Stimulated activated naive CD4-positive, alpha-beta T cell (primary cell): ENCODE measurements around the gene AMIGO1.
"Not testable (repeated sequence)": the region's sequence is repeated elsewhere in the genome, so short reads cannot be mapped to it uniquely, and the experiment has no call there.

Experiments used
- DNase-seq, 6 experiments: peaks; one replicate each; lab custom pipeline; 2025; lab: John Stamatoyannopoulos, UW

The AMIGO1 gene

DNA sequence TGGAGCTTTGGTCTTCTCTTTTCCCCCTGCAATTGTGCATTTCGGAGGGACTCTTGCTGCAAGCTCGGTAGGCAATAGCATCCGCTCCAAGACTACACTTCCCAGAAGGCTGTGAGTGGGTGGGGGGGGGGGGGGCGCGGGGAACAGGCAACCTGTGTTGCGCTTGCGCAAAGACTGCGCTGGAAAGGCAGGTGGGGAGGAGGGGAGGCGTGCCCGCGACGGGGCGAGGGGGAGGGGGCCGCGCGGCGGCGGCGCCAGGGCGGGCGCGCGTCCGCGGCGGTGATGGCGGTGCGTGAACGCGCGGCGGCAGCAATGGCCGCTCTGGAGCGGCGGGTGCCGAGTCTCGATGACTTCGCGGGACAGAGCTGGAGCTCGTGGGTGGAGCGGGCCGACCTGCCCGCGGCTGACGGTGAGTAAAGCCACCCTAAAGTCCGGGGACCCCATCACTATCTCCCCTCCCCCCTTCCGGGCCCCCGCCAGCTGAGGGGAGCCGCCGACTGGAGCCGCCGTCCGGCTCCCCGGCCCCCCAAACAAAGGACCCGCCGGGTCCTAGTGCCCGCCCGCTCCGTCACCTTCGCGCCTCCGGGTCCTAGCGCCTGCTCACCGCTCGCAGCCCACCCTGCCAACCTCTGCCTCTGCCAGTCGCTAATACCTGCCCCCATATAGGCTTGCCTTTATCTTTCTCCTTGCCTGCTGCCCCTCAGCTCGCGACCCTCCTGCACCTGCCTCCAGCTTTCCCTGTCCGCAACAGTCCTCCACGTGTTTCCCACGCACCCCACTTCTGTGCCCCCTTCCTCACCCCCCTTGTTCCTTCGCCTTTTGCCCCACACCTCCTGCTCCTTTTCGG, 25.6 kb downstream of the AMIGO1 start, which contains the start of gene ATXN7L2:
ATXN7L2 (plus strand) TSS at position 234 of the 847 bp plus-strand sequence; CDS start at position 283, 49 bp downstream.
- DNase-seq = peak; percentile 89 to 97 (median 94)

DNA sequence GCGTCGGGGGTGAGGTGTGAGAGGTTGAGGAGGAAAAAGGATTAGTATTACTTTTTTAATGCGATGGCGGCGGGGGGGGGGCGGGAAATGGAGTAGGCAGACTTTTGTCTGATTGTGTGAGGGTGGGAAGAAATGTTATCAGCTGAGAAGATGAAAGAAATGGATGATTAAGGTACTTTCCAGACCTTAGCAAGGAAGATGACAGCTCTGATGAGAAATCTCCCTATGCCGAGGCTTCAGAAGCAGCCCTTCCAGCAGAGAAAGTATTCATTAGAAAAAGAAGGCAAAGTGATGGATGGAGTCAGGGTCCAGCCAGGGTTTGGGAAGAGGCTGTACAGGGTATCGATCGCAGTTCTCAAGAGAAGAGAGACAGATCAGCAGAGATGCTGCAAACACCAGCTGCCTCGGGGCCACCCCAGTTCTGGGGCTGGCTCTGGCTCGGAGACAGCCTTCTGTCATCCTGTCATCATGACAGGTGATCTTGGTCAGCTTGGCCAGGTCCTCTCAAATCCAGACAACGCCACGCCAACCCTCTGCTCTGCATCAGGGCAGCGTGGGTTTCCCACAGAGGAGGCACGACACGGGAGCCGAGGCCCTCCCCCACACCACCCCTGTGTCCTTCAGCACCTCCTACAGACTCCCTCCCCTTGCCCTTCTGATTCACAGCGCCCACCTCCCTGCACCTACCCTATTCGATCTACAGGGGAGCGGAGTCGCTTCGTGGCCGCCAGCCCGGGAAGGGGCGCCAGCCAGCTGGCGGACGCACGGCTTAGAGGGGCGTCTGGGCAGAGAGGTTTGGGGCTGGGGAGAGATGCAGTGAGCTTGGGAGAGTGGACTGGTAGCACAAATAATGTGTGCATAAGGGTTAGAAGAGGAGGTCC, 26.5 kb downstream of the AMIGO1 start:
- DNase-seq = peak; percentile 14 to 69 (median 43)

DNA sequence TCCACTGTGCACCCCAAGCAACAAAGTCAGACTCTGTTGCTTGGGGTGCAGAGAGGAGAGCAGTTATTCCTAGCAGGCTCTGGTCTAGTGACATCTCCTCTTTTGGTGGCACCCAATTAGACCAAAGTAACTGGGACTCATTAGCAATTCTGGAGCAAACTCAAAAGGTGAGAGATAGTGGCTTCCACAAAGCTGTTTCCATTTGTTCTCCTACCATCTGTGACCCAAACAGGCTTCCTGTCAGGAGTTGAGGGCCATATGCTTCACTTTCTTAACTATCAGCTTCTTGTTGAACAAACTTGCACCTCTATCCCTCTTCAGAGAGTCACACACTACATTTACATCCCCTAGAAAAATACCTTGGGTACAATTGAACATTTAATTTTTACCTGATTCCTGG, 27.3 kb downstream of the AMIGO1 start:
- DNase-seq = no peak

DNA sequence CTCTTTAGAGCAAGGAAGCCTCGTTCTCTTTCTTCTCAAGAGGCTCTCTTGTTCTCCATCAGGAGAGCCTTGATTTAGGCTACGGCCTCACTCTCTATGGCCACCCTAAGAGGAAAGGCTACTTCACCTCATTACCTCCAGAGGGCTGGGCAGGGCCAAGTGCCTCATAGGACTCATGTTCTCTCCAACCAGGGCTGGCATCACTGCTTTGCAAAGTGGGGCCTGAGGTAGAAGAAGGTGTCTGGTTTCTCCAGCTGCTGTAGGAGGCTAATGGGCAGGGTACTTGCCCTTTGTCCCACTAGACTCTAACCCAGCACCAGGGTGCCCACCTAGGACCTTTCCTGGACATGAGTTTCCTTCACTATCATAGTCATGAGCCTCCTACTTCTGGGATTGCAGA, 27.9 kb downstream of the AMIGO1 start:
- no peak for DNase-seq

DNA sequence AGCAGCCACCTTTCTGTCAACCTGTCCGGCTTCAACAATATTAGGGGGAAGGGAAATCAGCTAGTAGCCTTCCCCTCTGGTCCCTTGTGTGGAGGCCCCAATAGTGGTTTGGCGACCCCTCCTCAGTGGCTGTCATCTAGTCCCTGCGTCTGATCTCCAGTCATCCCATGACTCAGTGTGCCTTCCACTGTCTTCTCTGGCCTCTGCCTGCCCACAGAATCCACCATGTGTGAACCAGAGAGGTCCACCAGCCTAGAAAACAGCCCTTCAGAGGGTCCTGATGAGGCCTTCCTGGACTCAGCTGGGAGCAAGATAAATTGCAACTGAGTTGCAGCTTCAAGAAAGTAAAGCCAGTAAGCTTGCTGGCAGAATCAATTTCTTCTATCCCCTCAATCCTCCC, 29.6 kb downstream of the AMIGO1 start:
- DNase-seq = no peak

DNA sequence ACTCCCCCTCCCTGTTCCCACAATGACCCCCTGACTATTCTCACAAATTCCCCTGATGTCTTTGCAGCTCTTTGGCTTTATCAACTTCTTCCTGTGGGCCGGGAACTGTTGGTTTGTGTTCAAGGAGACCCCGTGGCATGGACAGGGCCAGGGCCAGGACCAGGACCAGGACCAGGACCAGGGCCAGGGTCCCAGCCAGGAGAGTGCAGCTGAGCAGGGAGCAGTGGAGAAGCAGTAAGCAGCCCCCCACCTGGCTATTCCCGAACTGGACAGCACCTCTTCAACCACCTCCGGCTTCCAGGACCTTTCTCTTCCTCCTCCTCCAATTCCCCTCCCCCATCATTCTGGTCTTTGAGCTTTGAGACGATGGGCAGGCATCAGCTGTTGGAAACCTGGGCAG, 30.2 kb downstream of the AMIGO1 start:
- no peak for DNase-seq

DNA sequence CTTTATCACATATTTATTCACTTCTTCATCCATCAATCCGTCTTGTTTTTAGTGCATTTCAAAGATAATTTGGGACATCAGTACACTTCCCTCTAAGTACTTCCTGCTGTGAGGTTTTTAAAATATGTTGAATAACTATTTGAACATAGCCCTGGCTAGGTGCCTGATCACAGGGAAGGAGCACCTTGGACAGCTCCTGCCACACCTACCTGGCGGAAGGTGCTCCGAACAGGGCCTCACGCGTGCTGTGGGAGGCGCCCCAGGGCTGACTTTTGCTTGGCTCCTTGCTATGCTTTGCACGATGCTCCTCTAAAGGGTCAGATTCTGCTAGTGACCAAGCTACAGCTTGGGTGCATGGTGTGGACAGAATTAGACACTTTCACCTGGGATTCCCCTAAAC, 30.7 kb downstream of the AMIGO1 start:
- peak in 4 of 6 experiments; percentile 15 to 46 (median 24) for DNase-seq

DNA sequence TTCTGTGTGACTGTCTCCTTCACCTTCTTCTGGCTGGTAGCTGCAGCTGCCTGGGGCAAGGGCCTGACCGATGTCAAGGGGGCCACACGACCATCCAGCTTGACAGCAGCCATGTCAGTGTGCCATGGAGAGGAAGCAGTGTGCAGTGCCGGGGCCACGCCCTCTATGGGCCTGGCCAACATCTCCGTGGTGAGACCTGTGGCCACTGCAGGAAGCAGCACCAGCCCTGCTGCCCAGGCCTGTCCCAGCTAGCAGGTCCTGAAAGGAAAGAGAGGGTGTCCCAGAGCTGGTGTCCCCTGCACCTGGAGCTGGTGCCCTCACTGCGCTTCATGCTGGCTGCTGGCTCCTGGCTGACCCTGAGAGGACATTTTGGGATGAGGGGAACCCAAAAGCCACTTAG, 31.7 kb downstream of the AMIGO1 start:
- DNase-seq = no peak

DNA sequence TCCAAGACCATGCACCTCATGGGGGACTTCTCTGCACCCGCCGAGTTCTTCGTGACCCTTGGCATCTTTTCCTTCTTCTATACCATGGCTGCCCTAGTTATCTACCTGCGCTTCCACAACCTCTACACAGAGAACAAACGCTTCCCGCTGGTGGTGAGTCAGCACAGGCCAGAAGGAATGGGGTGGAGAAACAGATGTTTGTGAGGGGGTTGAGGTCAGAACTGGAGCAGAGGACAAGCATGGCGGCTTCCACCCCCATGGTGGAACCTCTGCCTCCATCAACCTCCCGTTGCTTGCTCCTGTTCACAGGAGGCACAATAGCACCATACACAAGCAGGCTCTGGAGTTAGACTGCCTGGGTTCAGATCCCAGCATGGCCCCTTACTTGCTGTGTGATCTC, 32.7 kb downstream of the AMIGO1 start:
- no peak for DNase-seq

DNA sequence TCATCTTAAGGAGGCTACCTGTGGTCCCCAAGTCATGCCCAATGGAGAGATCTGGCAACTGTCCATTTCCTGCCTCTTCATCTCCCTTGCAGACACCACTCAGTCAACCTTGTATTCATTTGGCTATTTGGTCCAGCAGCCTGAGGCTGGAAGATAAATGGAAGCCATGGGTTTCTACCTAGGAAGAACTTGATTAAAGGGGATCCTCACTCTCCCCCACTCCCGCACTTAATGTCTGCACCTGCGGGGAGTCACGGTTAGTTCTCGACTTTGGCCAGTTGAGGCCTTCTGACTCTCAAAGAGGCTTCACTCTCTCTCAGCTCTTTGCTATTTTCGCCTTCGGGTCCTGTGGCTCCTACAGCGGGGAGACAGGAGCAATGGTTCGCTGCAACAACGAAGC, 34.3 kb downstream of the AMIGO1 start:
- DNase-seq = no peak

DNA sequence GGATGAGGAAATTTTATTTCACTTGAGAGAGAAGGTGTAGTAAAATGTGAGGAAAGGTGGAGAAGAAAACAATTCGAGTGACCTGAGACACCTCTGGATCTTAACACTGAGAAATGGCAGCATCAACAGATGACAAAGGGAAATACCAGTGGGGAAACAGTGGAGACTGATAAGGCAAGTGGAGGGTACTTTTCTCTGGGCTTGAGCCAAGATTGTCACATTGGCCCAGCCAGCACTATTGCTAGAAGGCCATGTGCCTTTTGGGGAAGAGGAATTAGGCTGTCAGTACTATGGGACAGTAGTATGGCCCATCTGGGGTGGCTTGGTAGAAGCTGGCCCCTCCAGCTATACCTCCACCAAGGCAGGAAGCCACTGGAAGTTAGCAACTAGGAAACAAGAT, 34.8 kb downstream of the AMIGO1 start:
- no peak for DNase-seq

DNA sequence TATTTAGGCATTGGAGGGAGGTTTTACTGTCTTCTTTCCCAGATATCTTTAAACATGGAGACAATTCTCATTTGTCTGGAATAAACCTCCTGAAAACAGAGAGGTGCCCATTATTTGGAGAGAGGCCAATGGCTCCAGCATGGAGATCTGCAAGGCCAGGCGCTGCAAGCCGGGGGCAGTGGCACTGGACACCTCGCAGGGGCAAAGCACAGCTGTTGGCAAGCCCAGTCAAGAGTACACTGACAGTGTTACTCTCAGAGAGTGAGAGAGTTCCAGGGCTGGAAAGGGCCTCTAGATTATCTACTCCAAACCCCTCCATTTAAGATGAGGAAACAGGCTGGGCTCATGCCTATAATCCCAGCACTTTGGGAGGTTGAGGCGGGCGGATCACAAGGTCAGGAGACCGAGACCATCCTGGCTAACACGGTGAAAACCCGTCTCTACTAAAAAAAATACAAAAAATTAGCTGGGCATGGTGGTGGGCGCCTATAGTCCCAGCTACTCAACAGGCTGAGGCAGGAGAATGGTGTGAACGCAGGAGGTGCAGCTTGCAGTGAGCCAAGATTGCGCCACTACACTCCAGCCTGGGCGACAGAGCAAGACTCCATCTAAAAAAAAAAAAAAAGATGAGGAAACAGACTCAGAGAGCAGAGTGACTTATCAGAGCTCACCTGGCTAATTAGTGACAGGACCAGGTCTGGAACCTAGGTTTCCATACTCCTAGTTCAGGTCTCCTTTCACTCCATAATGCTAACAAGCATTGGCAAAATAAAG, 36.1 kb downstream of the AMIGO1 start:
- DNase-seq = not testable (repeated sequence)

DNA sequence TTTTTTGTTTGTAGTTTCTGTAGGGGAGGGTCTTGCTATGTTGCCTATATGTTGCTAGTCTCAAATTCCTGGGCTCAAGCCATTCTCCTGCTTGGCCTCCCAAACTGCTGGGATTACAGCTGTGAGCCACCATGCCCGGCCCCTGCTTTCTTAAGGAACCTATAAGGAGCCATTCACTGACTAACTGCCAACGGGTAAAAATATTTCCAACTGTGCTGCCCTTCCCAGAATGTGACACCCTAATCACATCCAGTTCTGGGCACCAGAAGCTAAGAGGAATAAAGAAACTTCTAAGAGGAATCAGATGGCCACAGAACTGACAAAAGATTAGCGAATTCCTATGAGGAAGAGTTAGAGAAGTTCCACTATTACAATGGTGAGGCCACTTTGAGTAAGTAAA, 36.7 kb downstream of the AMIGO1 start:
- no peak for DNase-seq

DNA sequence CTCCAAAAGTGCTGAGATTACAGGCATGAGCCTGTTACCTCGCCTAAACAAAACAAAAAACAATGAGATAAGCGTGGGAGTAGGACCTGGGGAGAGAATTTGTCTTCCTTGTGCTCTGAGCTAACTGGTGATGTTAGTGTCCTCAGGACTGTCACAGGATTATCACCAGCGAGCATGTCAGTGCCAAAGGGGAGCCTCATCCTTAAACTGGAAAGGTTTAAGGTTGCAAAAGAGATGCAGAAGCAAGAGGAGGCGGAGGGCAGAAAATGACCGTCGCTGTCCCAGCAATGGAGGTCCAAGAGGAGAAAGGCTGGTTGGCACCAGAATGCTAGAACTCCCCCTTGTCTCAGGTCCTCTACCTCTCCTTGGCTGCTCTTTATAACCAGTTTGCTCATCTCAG, 39.3 kb downstream of the AMIGO1 start:
- no peak for DNase-seq

DNA sequence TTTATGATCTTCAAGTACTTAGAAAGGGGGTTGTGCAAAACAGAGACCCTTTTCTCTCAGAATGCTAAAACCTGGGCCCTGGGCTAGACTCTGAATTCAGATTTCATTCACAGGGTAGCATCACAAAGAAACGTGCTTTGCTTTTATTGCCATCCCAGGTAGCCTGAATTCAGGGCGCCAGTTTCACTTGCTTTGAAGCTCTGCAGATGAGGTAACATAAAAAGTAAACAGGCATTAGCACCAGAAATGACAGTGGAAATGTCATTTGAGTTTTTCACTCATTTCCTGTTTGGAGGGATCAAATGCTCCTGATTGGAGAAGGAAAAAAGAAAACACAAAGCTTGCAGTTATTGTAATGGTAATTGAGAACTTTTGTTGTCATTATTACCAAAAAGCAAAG, 40.6 kb downstream of the AMIGO1 start:
- DNase-seq = peak in 1 of 6 experiments; percentile 3

DNA sequence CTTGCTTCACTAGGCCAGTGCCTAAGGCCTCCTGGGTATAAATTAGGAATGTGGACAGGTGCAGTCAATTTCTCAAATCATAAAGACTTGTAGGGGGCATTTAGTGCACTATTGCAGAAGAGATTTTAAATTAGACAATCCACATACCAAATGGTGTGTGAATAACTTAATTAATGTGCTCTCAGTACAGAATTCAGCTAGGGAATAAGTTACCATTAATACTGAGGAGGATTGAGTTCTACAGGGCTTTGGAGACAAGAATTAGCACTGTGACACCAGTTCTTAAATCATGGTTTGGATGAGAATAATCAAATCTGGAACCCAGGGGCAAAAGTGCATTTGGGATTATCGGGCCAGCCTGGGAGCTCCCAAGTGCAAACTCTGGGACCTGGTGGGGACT, 41.5 kb downstream of the AMIGO1 start:
- no peak for DNase-seq

DNA sequence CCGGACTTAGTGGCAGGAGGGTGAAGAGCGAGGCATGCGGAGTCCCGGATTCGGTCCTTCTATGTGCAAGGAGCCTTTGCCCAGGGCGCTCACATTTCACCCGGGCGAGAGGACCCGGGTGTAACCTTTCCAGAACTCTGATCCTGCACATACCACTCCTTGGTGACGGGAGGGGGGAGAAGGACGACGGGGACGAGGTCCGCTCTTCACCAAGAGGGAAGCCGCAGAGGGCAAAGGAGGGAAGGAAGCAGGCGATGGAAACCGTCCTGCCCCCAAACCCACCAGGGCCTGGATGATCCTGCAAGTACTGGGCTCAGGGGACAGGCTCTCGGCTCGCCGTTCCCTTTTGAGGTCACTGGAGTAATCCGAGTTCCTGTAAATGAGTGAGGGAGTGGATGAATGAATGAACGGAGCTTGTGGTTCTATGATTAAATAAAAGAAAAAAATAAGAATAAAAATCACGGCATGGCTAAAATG, 42.2 kb downstream of the AMIGO1 start:
- DNase-seq = no peak

DNA sequence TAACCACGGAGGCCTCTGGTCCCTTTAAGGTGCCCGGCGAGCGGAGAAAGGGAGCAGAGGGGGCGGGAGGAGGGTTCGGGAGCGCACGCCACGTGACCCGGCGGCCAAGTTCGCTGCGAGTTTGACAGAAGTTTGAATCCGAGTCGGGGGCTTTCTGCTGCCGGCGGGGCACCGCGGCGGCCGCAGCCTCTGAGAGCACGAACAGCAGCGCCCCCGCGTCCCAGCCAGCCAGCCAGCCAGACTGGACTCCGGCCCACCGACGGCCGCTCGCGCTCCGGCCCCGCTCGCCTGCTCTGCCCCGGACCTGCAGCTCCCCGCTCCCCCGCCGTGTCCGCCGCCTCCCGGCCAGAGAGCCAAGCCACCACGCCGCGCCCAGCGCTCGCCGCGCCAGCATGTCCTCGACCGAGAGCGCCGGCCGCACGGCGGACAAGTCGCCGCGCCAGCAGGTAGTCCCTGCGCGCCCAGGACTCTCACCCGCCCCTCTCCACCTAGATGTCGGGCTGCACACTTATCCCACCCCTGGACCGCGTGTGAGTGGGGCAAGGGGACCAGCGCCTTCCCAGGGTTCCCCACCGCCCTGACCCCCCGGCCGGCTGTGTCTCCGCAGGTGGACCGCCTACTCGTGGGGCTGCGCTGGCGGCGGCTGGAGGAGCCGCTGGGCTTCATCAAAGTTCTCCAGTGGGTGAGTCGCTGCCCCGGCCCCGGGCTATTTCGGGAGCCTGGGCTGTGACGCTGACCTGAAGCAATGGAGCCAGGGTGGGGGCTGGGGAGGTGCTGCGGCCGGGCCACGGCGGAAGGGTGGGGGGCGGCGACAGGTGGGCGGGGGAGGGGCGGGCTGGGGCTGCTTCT, 42.9 kb downstream of the AMIGO1 start, which contains the start of gene SYPL2:
SYPL2 (plus strand) TSS at position 95 of the 849 bp plus-strand sequence; CDS start at position 393, 298 bp downstream.
- DNase-seq = peak in 2 of 6 experiments; percentile 5 to 23

DNA sequence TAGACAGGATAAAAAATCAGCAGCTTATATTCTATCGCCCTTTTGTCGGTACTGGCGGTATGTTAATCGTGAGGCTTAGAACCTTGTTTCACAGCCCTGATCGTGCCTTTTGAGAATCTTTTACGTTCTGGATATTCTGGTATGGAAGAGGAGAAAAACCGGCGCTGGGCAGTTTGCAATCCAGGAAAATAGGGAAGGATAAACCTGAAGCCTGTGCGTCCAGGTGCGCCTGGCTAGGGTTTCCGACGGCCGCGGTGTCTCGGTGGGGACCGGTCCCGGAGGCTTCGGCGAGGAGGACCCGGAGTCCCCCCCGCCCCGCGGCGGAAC, 43.4 kb downstream of the AMIGO1 start:
- peak in 1 of 6 experiments; percentile 14 for DNase-seq

DNA sequence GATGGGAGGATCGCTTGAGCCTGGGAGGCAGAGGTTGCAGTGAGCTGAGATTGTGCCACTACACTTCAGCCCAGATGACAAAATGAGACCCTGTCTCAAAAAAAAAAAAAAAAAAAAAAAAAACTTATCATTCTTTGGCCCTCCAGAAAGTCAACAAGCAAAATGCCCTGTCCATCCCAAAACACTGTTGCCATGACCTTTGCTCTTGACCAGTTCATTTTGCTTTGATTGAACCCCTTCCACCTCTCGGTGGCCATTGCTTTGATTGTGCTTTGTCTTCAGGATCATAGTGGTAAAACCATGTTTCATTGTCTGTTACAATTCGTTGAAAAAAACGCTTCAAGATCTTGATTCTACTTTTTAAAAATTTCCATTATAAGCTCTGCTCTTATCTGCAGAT, 51.7 kb downstream of the AMIGO1 start:
- no peak for DNase-seq
